ENCODE data around the gene RADIL.
"Not testable (repeated sequence)": the region's sequence is repeated elsewhere in the genome, so short reads cannot be mapped to it uniquely, and the experiment has no call there.

RADIL gene

GRCh38 chr7:4805984-4806300, 77.6 kb downstream of the RADIL start:
- no peak for FAIRE-seq
- TF ChIP-seq, protein P1, sequence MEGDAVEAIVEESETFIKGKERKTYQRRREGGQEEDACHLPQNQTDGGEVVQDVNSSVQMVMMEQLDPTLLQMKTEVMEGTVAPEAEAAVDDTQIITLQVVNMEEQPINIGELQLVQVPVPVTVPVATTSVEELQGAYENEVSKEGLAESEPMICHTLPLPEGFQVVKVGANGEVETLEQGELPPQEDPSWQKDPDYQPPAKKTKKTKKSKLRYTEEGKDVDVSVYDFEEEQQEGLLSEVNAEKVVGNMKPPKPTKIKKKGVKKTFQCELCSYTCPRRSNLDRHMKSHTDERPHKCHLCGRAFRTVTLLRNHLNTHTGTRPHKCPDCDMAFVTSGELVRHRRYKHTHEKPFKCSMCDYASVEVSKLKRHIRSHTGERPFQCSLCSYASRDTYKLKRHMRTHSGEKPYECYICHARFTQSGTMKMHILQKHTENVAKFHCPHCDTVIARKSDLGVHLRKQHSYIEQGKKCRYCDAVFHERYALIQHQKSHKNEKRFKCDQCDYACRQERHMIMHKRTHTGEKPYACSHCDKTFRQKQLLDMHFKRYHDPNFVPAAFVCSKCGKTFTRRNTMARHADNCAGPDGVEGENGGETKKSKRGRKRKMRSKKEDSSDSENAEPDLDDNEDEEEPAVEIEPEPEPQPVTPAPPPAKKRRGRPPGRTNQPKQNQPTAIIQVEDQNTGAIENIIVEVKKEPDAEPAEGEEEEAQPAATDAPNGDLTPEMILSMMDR (IDR thresholded peaks at IDR 0.05; ENCODE audit: insufficient read depth, missing control alignments) = no peak
- DNase-seq (ENCODE audit: insufficient read length, low spot score) = no peak

DNA sequence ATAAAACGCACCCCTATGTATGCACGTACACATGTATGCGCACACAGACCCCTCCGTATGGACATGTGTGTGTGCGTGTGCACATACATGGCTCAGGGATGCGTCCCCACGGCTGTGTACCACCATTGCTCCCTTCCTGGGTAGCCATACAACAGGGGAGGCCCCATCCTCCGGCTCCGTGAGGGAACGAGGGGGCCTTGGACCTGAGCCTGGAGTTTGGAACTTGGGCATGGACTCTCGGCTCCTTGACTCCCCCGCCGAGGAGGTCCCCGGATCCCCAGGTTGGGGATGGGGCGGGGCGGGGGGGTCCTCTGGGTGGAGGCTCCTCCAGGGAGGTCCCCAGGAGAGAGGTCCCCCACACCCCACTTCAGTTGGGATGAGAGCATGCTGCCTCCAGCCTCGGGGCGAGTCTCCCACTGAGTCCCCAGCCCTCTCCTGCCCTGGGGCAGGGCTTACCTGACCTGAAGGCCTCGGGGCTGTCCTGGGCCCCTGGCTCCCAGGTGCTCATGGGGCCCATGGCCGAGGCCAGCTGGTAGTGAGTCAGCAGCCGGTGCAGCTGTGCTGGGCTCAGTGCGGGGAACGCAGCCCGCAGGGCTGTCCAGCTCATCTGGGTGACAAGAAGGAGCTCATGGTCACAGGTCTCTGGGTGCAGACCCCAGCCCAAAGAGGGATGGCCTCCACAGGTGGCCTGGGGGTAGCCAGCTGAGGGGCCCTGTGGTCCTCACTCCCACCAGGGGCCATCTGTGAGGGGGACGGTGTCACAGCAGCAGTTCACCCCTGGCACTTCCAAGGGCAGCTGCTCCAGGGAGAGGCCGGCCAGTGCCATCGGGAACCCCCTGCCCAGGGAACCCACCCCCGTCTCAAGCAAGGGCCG, 78.2 kb downstream of the RADIL start:
- TF ChIP-seq, protein P1 (IDR thresholded peaks at IDR 0.05; ENCODE audit: insufficient read depth, missing control alignments) = no peak
- DNase-seq (ENCODE audit: insufficient read length, low spot score) = no peak
- FAIRE-seq = no peak

- no peak for DNase-seq (ENCODE audit: insufficient read length, low spot score)
- TF ChIP-seq, protein P1 (IDR thresholded peaks at IDR 0.05; ENCODE audit: insufficient read depth, missing control alignments) = no peak
- no peak for FAIRE-seq
Measured at GRCh38 chr7:4803397-4804241, 79.9 kb downstream of the RADIL start.

GRCh38 chr7:4802577-4802976, 80.9 kb downstream of the RADIL start:
- not testable (repeated sequence) for FAIRE-seq; DNase-seq (ENCODE audit: insufficient read length, low spot score)

- FAIRE-seq = no peak
- TF ChIP-seq, protein P1 (IDR thresholded peaks at IDR 0.05; ENCODE audit: insufficient read depth, missing control alignments) = no peak
- no peak for DNase-seq (ENCODE audit: insufficient read length, low spot score)
Measured at GRCh38 chr7:4801839-4802231, 81.7 kb downstream of the RADIL start.

- TF ChIP-seq, protein P1 (IDR thresholded peaks at IDR 0.05; ENCODE audit: insufficient read depth, missing control alignments) = no peak
- no peak for FAIRE-seq
- no peak for DNase-seq (ENCODE audit: insufficient read length, low spot score)
Measured at GRCh38 chr7:4800926-4801838, 82.3 kb downstream of the RADIL start.

DNA sequence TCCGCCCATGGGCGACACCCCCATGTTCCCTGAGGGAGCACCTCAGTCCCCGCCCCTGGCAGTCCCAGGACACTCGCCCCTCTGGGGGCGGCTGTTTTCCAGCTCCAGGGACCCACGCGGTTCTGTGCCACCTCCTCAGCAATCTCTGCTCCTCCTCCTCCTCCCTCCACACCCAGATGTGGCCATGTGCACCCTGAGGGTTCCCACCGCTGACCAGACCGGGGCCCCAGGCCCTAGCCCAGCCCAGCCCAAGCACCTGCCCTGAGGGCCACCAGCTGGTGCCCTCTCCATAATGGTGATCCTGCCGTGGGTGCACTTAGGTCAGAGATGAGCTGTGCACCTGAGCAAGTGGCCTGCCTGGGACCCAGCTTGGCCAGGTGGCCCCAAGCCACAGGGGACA, 83.0 kb downstream of the RADIL start:
- FAIRE-seq (no peak), DNase-seq (ENCODE audit: insufficient read length, low spot score) (no peak)
- TF ChIP-seq, protein P1 (IDR thresholded peaks at IDR 0.05; ENCODE audit: insufficient read depth, missing control alignments) = no peak
